Neural cell (in vitro differentiated cells): ENCODE results near the gene HUNK.

ENCODE experiments used
- EP300 ChIP-seq: fragments of 450-650 bp; conservative IDR thresholded peaks from 2 replicates; pipeline ENCODE4 v1.6.1; 2014; ENCODE audit warnings: antibody characterized with exemption, mild to moderate bottlenecking, moderate library complexity; ENCODE audit not compliant: poor library complexity, severe bottlenecking
- EZH2 ChIP-seq: fragments of 200-600, 300-800 bp; shearing (Covaris generic), sonication (generic); IDR thresholded peaks from 2 replicates; pipeline ENCODE4 v1.6.1; 2014; ENCODE audit warnings: antibody characterized with exemption, low read length, borderline replicate concordance, mild to moderate bottlenecking; ENCODE audit not compliant: insufficient read depth, poor library complexity, severe bottlenecking
- MXI1 ChIP-seq: fragments of 450-650 bp; conservative IDR thresholded peaks from 2 replicates; pipeline ENCODE4 v1.6.1; 2014; ENCODE audit warnings: antibody characterized with exemption, mild to moderate bottlenecking; ENCODE audit not compliant: poor library complexity, severe bottlenecking
- POLR2AphosphoS5 ChIP-seq: IDR thresholded peaks from 2 replicates; pipeline ENCODE4 v1.6.1; 2012
- RAD21 ChIP-seq: fragments of 450-650 bp; conservative IDR thresholded peaks from 2 replicates; pipeline ENCODE4 v1.6.1; 2014; ENCODE audit warnings: antibody characterized with exemption, mild to moderate bottlenecking, moderate library complexity
- REST ChIP-seq: IDR thresholded peaks from 2 replicates; pipeline ENCODE4 v1.6.1; 2012; ENCODE audit warnings: borderline replicate concordance
- TAF1 ChIP-seq: IDR thresholded peaks from 2 replicates; pipeline ENCODE4 v1.6.1; 2012; ENCODE audit warnings: low read depth
- TF ChIP-seq, protein P1 (sequence below): fragments of 450-650 bp; IDR thresholded peaks from 2 replicates; pipeline ENCODE4 v1.5.1; 2014; ENCODE audit warnings: antibody characterized with exemption, mild to moderate bottlenecking, moderate library complexity; ENCODE audit not compliant: poor library complexity, severe bottlenecking

GRCh38 chr21:31877463-31877957, 4.7 kb downstream of the HUNK start:
- TF ChIP-seq EZH2 (no peak), POLR2AphosphoS5 (no peak), EP300 (no peak), REST (no peak), RAD21 (no peak), TAF1 (no peak), MXI1 (no peak)
- TF ChIP-seq, protein P1, sequence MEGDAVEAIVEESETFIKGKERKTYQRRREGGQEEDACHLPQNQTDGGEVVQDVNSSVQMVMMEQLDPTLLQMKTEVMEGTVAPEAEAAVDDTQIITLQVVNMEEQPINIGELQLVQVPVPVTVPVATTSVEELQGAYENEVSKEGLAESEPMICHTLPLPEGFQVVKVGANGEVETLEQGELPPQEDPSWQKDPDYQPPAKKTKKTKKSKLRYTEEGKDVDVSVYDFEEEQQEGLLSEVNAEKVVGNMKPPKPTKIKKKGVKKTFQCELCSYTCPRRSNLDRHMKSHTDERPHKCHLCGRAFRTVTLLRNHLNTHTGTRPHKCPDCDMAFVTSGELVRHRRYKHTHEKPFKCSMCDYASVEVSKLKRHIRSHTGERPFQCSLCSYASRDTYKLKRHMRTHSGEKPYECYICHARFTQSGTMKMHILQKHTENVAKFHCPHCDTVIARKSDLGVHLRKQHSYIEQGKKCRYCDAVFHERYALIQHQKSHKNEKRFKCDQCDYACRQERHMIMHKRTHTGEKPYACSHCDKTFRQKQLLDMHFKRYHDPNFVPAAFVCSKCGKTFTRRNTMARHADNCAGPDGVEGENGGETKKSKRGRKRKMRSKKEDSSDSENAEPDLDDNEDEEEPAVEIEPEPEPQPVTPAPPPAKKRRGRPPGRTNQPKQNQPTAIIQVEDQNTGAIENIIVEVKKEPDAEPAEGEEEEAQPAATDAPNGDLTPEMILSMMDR: no peak
